GM12875 (cell line): ENCODE data around the gene TMEM242.

Experiments used
- H3K4me3 ChIP-seq: one replicate; pipeline ENCODE4 v1.5.1; 2011; ENCODE audit warnings: low read depth, low read length, control low read depth
- TF ChIP-seq, protein P1 (sequence below): IDR thresholded peaks from 2 replicates; pipeline ENCODE4 v1.5.1; 2011; ENCODE audit warnings: low read depth, mild to moderate bottlenecking, control low read depth, inconsistent platforms, low read length, moderate library complexity, borderline replicate concordance; ENCODE audit not compliant: insufficient read depth

The TMEM242 gene

GRCh38 chr6:157323255-157323965 is at the start of gene TMEM242:
Gene TMEM242 (minus strand): TSS chr6:157323519. CDS start chr6:157323499, 20 bp downstream.
- peak within 1 kb of the TSS; percentile 69 for H3K4me3 ChIP-seq
- TF ChIP-seq, protein P1, sequence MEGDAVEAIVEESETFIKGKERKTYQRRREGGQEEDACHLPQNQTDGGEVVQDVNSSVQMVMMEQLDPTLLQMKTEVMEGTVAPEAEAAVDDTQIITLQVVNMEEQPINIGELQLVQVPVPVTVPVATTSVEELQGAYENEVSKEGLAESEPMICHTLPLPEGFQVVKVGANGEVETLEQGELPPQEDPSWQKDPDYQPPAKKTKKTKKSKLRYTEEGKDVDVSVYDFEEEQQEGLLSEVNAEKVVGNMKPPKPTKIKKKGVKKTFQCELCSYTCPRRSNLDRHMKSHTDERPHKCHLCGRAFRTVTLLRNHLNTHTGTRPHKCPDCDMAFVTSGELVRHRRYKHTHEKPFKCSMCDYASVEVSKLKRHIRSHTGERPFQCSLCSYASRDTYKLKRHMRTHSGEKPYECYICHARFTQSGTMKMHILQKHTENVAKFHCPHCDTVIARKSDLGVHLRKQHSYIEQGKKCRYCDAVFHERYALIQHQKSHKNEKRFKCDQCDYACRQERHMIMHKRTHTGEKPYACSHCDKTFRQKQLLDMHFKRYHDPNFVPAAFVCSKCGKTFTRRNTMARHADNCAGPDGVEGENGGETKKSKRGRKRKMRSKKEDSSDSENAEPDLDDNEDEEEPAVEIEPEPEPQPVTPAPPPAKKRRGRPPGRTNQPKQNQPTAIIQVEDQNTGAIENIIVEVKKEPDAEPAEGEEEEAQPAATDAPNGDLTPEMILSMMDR = no peak

- TF ChIP-seq, protein P1 = no peak
- no peak overlapping the region for H3K4me3 ChIP-seq
Measured at GRCh38 chr6:157372501-157373280, 49.4 kb upstream of the TMEM242 start.

DNA sequence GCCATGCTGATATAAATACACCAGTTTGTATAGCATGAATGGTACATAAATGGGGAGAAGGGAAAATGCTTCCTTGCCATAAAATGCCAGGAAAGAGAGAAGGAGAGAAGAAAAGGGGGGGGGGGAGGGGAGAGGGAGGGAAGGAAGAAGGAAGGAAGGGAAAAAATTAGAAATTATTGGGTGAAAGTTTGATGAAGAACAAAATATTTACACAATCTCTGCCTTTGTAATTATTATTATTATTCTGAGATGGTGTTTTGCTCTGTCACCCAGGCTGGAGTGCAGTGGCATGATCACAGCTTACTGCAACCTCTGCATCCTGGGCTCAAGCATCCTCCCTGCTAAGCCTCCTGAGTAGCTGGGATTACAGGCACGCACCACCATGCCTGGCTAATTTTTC is 47.4 kb upstream of the TMEM242 start:
- TF ChIP-seq, protein P1 = no peak
- no peak overlapping the region for H3K4me3 ChIP-seq

DNA sequence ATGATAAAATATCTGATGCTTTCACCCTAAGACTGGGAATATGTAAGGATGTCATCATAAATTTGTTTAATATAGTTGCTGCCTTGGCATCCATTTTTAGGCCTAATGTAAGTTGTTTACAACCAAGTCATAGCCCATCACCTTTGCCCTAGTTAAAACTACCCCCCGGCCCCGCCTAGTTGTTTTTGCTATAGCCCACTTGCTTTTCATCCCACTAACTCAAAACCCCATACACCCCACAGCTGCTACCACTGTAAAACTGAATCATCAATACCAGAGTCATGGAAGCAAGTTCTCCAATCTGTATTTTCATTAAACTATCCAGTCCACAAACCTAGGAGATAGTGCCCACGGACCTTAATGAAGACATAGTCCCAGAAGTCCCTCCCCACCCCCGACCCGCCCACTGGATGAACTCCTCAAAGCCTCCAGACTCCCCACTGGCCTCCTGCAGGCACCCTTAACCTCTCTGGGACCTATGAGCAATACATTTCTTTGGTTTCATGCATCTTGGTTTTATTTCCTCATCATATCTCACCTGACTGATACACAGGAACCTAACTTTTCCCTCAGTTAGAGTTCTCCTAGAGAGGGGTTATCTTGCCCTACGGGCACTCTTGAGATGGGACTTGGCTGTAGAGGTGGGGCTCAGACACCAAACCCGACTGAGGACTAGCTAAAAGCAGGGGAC is 45.2 kb upstream of the TMEM242 start:
- no peak overlapping the region for H3K4me3 ChIP-seq
- TF ChIP-seq, protein P1 = no peak

GRCh38 chr6:157366648-157367047 is 43.3 kb upstream of the TMEM242 start:
- TF ChIP-seq, protein P1 = no peak
- H3K4me3 ChIP-seq = no peak overlapping the region

- no peak overlapping the region for H3K4me3 ChIP-seq
- TF ChIP-seq, protein P1 = no peak
Measured at GRCh38 chr6:157364705-157365104, 41.4 kb upstream of the TMEM242 start.
